Stimulated activated memory B cell treated with anti-CD40 and anti-IgM and Interleukin-4, amounts not matched to agents 10 μg/mL and 1 μg/mL and 100 μg/mL, for 72 hours (primary cell): Measurements from ENCODE around the gene NRM.
A peak's percentile ranks its signal among the peaks of the same experiment; 100 is the strongest.

Source experiments
- ATAC-seq: fragments of 150-1000 bp; cut with Tn5 transposase; 2 replicates; pipeline ENCODE4 v1.10.0; 2021
- H3K27ac Mint-ChIP-seq: one replicate; pipeline ENCODE4 v1.8.0; 2022; ENCODE audit warnings: mild to moderate bottlenecking, mixed read lengths
- H3K27me3 Mint-ChIP-seq: one replicate; pipeline ENCODE4 v1.8.0; 2022; ENCODE audit warnings: mixed read lengths
- H3K36me3 Mint-ChIP-seq: one replicate; pipeline ENCODE4 v1.8.0; 2022; ENCODE audit warnings: mixed read lengths
- H3K4me1 Mint-ChIP-seq: one replicate; pipeline ENCODE4 v1.8.0; 2022; ENCODE audit warnings: mixed read lengths
- H3K4me3 Mint-ChIP-seq: one replicate; pipeline ENCODE4 v1.8.0; 2022; ENCODE audit warnings: mild to moderate bottlenecking, moderate library complexity, mixed read lengths
- H3K9me3 Mint-ChIP-seq: one replicate; pipeline ENCODE4 v1.8.0; 2022; ENCODE audit warnings: mixed read lengths

The NRM gene

DNA sequence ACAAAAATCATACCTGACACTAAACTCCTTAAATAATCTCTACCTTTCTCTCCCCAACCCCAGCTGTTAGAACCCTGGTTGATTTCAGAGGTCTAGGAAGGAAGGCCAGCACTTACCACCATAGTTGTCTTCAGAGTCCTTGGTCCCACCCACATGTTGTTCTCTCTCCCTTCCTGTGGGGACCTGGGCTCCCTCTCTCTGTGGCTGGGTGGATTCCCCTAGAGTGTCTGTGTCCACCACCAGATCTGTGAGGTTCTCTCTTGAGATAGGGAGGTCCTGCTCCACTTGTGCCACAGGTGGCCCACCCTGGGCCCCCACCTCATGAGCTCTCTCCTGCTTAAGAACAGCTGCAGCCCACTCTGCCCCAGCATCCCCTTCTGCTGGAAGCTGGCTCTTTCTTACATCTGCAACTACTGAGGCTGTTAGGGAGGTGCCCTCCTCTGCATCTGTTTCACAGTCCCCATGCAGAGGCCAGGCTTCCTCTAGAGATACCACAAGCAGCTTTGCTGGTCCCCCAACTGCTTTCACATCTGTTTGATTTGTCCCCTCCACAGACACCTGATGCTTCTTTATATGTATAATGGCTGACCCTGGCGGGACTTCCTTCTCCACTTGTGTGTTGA, 21.1 kb upstream of the NRM start:
- Mint-ChIP-seq H3K9me3 (no peaks in the 10 kb centered on the region), H3K27ac (peak overlapping the region; percentile 14), H3K4me3 (no peak overlapping the region), H3K36me3 (peaks cover 70% of the 10 kb centered on the region), H3K4me1 (peaks cover 55% of the 10 kb centered on the region), H3K27me3 (no peaks in the 10 kb centered on the region)
- ATAC-seq: no peak

- H3K4me1 Mint-ChIP-seq: peaks cover 31% of the 10 kb centered on the region
- peaks cover 74% of the 10 kb centered on the region for H3K36me3 Mint-ChIP-seq
- H3K27ac Mint-ChIP-seq: no peak overlapping the region
- ATAC-seq: no peak
- no peak overlapping the region for H3K4me3 Mint-ChIP-seq
- H3K9me3 Mint-ChIP-seq: no peaks in the 10 kb centered on the region
- no peaks in the 10 kb centered on the region for H3K27me3 Mint-ChIP-seq
These were observed 18.5 kb upstream of the NRM start for GRCh38 chr6:30709101-30709868.

DNA sequence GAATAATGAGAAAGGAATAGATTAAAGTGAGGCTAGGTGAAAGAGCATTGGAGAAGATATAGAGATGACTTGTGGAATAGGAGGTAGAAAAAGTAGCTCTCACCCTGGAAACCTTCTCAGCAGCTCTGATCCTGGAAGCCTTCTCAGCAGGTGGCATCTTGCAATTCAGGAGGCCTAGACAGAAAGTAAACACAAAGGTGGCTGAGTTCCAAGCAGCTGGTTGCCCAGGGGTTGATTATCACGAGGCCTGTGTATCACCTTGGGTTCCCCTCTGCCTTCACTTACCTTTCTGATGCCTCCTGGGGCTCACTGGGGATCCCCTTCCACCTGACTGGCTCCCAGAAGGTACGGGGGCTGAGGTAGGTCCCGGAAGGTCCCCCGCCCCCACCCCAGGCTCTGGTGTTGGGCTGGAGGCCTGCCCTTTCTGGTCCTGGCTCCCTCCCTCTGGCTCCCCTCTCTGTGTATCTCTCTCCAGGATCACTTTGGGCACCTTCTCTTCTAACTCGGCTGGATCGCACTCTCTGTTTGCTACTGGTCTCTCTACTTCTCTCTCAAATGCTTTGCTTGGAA, 16.6 kb upstream of the NRM start:
- Mint-ChIP-seq H3K4me3 (no peak overlapping the region), H3K27ac (peak overlapping the region; percentile 21), H3K36me3 (peaks cover 77% of the 10 kb centered on the region), H3K4me1 (peaks cover 18% of the 10 kb centered on the region), H3K27me3 (no peaks in the 10 kb centered on the region), H3K9me3 (no peaks in the 10 kb centered on the region)
- ATAC-seq: no peak

DNA sequence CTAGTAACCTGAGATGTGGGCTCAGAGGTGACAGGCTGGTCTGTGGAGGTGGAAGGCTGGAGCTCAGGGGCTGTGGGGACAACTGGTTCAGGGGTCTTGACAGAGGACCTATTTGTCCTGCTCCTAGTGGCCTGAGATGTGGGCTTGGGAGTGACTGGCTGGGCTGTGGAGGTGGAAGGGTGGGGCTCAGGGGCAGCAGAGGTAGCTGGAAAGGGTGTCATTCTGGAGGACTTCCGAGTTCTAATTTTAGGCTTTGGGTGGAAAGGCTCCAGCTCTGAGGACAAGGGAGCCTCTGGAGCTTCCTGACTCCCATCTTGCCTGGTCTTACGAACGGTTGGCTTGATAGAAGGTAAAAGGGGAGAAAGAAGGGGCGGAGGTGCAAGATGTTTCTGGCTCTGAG, 14.8 kb upstream of the NRM start:
- Mint-ChIP-seq H3K36me3 (peaks cover 69% of the 10 kb centered on the region), H3K27me3 (no peaks in the 10 kb centered on the region), H3K4me3 (no peak overlapping the region), H3K4me1 (peaks cover 9% of the 10 kb centered on the region), H3K27ac (peak overlapping the region; percentile 12), H3K9me3 (no peaks in the 10 kb centered on the region)
- ATAC-seq: no peak

DNA sequence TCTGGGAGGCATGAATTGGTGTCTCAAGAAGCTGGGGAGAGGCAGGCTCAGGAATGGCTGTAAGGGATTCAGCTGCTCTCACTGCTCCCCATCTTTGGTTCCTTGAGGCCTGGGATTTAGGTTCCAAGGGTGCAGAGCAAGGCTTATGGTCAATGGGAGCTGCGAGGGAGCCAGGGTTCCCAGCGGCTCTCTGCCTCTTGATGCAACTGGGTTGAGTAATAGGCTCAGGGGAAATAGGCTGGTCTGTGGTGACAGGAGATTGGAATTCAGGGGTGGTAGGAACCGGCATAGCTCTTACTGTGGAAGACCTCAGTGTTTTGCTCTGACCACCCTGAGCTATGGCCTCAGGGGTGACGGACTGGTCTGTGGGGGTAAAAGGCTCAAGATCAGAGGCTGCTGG, 13.0 kb upstream of the NRM start:
- H3K36me3 Mint-ChIP-seq: peaks cover 71% of the 10 kb centered on the region
- H3K4me1 Mint-ChIP-seq: peaks cover 9% of the 10 kb centered on the region
- no peak for ATAC-seq
- no peak overlapping the region for H3K4me3 Mint-ChIP-seq
- H3K27me3 Mint-ChIP-seq: no peaks in the 10 kb centered on the region
- H3K27ac Mint-ChIP-seq: no peak overlapping the region
- H3K9me3 Mint-ChIP-seq: no peaks in the 10 kb centered on the region

- H3K9me3 Mint-ChIP-seq: no peaks in the 10 kb centered on the region
- H3K27ac Mint-ChIP-seq: no peak overlapping the region
- H3K36me3 Mint-ChIP-seq: peaks cover 66% of the 10 kb centered on the region
- H3K4me3 Mint-ChIP-seq: no peak overlapping the region
- ATAC-seq: no peak
- H3K27me3 Mint-ChIP-seq: no peaks in the 10 kb centered on the region
- H3K4me1 Mint-ChIP-seq: peaks cover 6% of the 10 kb centered on the region
These were observed 12.2 kb upstream of the NRM start for GRCh38 chr6:30703011-30703410.

DNA sequence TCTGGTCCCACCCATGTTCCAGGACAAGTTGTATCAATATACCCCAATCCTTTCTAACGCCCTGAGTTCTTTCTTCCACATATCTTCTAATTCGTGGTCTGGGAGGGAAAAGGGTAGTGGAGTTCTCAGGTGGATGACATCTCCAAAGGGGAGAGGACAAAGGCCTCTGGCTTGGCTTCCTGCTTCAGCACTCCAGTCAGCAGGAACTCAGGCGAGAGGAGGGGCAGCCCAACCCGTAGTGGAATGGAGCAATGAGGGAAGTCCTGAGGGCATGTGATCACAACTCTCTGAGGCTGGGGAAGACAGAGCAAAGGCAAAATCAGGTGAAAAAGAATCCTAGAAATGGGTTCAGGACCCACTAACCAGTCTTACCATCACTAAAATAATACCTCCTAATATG, 9.6 kb upstream of the NRM start:
- Mint-ChIP-seq H3K27me3 (no peaks in the 10 kb centered on the region), H3K27ac (no peak overlapping the region), H3K4me3 (no peak overlapping the region), H3K36me3 (peaks cover 48% of the 10 kb centered on the region), H3K4me1 (no peaks in the 10 kb centered on the region), H3K9me3 (no peaks in the 10 kb centered on the region)
- no peak for ATAC-seq

DNA sequence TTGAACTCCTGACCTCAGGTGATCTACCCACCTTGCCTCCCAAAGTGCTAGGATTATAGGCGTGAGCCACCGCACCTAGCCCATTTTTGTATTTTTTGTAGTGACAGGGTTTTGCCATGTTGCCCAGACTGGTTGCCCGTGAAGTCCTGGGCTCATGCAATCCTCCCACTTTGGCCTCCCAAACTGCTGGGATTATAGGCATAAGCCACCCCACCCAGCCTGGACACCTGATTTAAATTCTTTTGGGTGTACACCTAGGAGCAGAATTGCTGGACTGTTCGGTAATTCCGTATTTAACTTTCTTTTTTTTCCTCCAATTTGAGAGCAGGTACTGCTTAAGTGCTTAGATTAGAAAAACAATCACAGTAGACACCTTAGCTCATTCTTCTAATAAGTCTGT, 5.6 kb upstream of the NRM start:
- Mint-ChIP-seq H3K27me3 (no peaks in the 10 kb centered on the region), H3K4me3 (no peak overlapping the region), H3K9me3 (no peaks in the 10 kb centered on the region), H3K36me3 (peaks cover 12% of the 10 kb centered on the region), H3K27ac (no peak overlapping the region), H3K4me1 (peaks cover 5% of the 10 kb centered on the region)
- ATAC-seq: no peak

DNA sequence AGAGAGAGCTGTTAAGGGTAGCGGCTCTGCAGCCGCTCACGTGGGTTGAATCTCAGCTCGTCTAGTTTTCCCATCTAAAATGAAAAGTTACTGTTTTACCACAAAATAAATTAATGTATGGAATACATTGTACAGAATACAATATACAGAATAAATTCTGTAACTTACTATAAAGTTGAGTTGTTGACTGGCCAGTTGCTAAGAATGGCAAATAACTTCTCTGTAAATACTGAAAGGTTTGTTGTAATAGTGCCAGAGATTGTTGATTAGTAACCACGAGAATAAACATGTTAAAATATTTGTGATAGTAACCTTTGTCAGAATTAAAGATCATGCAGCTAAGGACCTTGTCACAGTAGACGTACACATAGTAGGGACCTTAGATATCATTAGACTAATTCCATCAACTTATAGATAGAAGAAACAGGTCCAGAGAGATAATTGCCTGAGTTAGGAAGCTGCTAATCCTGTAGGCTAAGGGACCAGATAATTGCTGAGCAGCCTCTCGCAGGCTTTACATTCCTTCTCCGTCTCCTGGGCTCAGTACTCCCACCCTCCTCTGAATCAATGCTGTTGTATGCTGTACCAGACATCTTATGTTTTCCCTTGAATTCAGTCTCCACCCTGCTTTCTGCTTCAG, 544 bp upstream of the NRM start:
- peaks cover 2% of the 10 kb centered on the region for H3K36me3 Mint-ChIP-seq
- H3K9me3 Mint-ChIP-seq: no peaks in the 10 kb centered on the region
- H3K27ac Mint-ChIP-seq: peak overlapping the region; percentile 86
- ATAC-seq: no peak
- H3K4me1 Mint-ChIP-seq: peaks cover 45% of the 10 kb centered on the region
- peak overlapping the region; percentile 89 for H3K4me3 Mint-ChIP-seq
- no peaks in the 10 kb centered on the region for H3K27me3 Mint-ChIP-seq

DNA sequence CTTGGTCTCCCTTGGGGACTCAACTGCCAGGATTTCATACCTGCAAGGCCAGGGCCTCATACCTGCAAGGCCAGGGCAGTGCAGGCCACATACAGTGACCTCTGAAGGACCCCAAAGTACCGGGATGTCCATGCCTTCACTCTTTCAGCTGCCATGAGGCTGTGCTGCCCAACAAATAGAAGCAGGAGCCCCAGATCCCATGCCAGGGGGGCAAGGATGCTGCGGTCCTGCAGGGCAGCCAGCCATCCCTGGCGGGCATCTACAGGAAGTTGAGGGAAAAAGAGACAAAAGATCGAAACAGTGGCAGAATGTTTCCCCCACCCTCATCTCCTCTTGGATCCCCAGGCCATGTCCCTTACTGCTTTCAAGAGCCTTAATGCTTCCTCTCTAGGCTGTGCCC, 799 bp downstream of the NRM start:
- no peaks in the 10 kb centered on the region for H3K9me3 Mint-ChIP-seq
- no peak for ATAC-seq
- H3K27me3 Mint-ChIP-seq: no peaks in the 10 kb centered on the region
- H3K4me3 Mint-ChIP-seq: peak overlapping the region; percentile 89
- H3K36me3 Mint-ChIP-seq: peaks cover 15% of the 10 kb centered on the region
- peak overlapping the region; percentile 86 for H3K27ac Mint-ChIP-seq
- H3K4me1 Mint-ChIP-seq: peaks cover 54% of the 10 kb centered on the region

DNA sequence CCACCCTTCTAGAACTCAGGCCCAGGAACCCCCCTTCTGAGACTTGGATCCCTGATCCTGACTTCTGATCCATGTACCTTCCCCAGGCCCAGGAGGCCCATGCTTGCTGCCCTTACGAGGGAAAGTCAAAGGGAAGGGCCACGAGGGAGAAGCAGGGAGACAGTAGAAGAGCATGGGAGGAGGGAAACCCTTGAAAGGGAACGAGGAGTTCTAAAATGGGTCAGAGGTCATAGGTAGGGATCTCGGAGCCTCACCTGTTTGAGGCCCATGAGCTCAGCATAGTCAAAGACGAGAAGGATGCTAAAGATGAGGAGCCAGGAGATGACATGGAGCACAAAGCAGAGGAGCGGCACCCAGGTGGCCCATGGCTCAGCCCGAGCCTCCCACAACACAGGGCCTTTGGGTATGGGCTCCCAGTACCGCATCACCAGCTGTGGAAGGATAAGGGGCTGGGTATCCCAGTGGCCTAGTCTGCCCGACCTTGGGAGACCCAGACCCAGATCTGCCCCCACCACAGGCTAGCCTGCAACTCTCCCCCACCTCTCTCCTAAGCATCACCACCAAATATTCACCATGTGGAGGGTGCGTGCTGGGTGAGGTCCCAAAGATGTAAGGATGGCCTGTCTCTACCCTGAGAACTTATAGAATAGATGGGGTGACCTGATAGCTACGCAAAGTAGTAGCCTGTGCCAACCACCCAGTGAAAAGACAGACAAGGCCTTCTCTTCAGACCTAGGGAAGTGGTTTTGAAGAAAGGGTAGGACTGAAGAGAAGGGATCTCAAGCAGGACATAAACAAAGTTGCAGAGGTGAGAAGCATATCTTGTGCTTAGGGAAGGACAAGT, 1.5 kb downstream of the NRM start:
- Mint-ChIP-seq H3K4me3 (peak overlapping the region; percentile 89), H3K36me3 (peaks cover 21% of the 10 kb centered on the region), H3K4me1 (peaks cover 56% of the 10 kb centered on the region), H3K9me3 (no peaks in the 10 kb centered on the region), H3K27ac (peak overlapping the region; percentile 86), H3K27me3 (no peaks in the 10 kb centered on the region)
- ATAC-seq: no peak

GRCh38 chr6:30688569-30688968, 2.2 kb downstream of the NRM start:
- Mint-ChIP-seq H3K4me1 (peaks cover 56% of the 10 kb centered on the region), H3K9me3 (no peaks in the 10 kb centered on the region), H3K4me3 (peak overlapping the region; percentile 89), H3K27me3 (no peaks in the 10 kb centered on the region), H3K27ac (peak overlapping the region; percentile 86), H3K36me3 (peaks cover 26% of the 10 kb centered on the region)
- peak; percentile 29 for ATAC-seq

DNA sequence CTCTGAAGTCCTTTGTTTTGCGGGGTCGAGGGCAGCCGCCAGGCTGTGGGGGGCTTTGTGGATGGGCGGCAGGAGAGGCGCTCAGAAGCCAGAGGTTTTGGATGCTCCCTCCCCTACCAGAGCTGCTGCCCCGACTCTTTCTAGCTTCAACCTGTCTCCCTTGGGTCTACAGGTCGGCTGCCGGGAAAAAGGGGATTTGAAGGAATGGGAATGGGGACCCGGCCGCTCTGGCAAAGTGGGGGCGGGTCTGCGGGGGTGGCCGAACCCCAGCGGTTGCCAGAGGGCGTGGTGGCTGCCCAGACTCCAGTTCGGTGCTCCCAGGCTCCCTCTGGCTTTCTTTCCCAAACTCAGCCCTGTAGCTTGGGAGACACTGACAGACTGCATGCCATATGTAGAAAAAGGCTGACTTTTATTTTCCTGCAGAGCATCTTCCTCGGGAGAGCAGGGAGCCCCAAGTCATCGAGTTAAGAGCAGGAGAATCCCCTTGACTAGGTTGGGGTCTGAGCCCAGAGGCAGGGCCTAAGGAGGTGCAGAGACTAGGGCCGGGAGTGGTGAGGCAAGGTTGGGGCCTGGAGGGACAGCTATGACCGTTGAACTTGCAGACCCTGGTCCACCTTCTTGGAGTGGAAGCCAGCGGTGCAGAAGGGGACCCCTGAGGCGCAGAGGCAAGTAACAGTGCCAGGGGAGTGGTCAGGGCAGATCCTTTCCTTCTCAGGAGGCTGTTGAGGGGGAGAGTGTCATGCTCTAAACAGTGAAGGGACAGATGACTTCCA, 2.9 kb downstream of the NRM start:
- H3K4me3 Mint-ChIP-seq: peak overlapping the region; percentile 89
- H3K4me1 Mint-ChIP-seq: peaks cover 57% of the 10 kb centered on the region
- ATAC-seq: no peak
- no peaks in the 10 kb centered on the region for H3K27me3 Mint-ChIP-seq
- H3K36me3 Mint-ChIP-seq: peaks cover 29% of the 10 kb centered on the region
- H3K9me3 Mint-ChIP-seq: no peaks in the 10 kb centered on the region
- H3K27ac Mint-ChIP-seq: peak overlapping the region; percentile 86

DNA sequence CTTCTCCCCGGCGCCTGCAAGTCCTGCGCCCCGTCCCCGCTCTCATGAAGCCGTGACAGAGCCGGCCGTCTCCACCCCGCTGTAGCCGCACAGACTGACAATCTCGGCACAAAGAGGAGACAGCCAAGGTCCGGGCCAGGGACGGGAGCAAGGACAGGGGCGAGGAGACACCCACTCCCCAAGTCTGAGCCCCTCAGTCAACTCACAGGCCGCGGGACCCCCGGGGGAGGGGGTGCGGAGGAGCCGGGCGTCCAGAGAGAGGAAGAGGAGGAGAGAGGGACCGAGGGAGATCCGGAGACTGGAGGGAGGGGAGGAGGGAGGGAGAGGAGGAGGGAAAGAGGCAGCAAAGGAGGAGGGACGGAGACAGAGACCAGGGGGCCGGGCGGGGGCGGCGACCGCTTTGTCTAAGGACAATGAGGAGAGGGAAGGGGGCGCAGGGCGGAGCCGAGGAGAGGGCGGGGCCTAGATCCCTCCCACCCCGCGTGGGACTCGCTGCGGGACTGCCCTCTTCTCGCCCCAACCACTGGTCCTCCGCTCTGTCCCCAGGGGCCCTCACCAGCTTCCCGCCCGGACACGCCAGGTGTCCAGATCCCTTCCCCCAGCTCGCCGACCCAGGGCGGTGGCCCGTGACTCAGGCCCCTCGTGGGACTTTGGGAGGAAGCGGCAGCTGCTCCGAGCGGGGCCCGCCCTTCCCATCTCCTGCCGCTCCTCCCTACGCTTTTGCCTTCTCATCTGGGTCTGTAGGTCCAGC, 3.7 kb downstream of the NRM start:
- ATAC-seq: peak; percentile 77
- Mint-ChIP-seq H3K36me3 (peaks cover 37% of the 10 kb centered on the region), H3K27ac (peak overlapping the region; percentile 86), H3K4me3 (peak overlapping the region; percentile 89), H3K4me1 (peaks cover 65% of the 10 kb centered on the region), H3K27me3 (no peaks in the 10 kb centered on the region), H3K9me3 (no peaks in the 10 kb centered on the region)
